OCI-LY1 (cell line): ENCODE measurements around the gene GOLPH3.

Experiments
- H2AFZ ChIP-seq: fragments of 200-600 bp; sonication (generic), shearing (Covaris generic); 2 replicates; pipeline ENCODE4 v1.6.0; 2014; ENCODE audit warnings: antibody characterized with exemption, mild to moderate bottlenecking, low read length
- H3F3A ChIP-seq: fragments of 200-600 bp; sonication (generic), shearing (Covaris generic); 2 replicates; pipeline ENCODE4 v1.6.0; 2014; ENCODE audit warnings: mild to moderate bottlenecking, antibody characterized with exemption, low read length, moderate library complexity; ENCODE audit not compliant: insufficient read depth
- H3K27ac ChIP-seq: fragments of 200-600 bp; sonication (generic); 2 replicates; pipeline ENCODE4 v1.5.1; 2014; ENCODE audit warnings: low read length, mixed run types, mild to moderate bottlenecking, low read depth; ENCODE audit not compliant: poor library complexity, severe bottlenecking
- H3K27me3 ChIP-seq: fragments of 200-600 bp; sonication (generic); 2 replicates; pipeline ENCODE4 v1.6.0; 2014; ENCODE audit warnings: antibody characterized with exemption, mild to moderate bottlenecking, low read length, moderate library complexity; ENCODE audit not compliant: insufficient read depth
- H3K36me3 ChIP-seq: fragments of 200-600 bp; sonication (generic); 2 replicates; pipeline ENCODE4 v1.6.1; 2014; ENCODE audit warnings: mild to moderate bottlenecking, antibody characterized with exemption, low read length, moderate library complexity, mixed read lengths; ENCODE audit not compliant: insufficient read depth
- H3K4me1 ChIP-seq: fragments of 200-600 bp; sonication (generic); 2 replicates; pipeline ENCODE4 v1.5.1; 2014; ENCODE audit warnings: mild to moderate bottlenecking, low read length, moderate library complexity; ENCODE audit not compliant: insufficient read depth, severe bottlenecking
- H3K4me2 ChIP-seq: fragments of 200-600 bp; sonication (generic), shearing (Covaris generic); 2 replicates; pipeline ENCODE4 v1.6.1; 2014; ENCODE audit warnings: low read length
- H3K4me3 ChIP-seq: fragments of 200-600 bp; sonication (generic); 2 replicates; pipeline ENCODE4 v1.5.1; 2014; ENCODE audit warnings: low read length, low read depth, mild to moderate bottlenecking, mixed read lengths; ENCODE audit not compliant: poor library complexity, severe bottlenecking
- H3K79me2 ChIP-seq: fragments of 200-600 bp; shearing (Covaris generic); 2 replicates; pipeline ENCODE4 v1.6.1; 2016; ENCODE audit warnings: mixed run types, low read length, mixed read lengths; ENCODE audit not compliant: insufficient read depth
- H3K9ac ChIP-seq: fragments of 200-600 bp; sonication (generic), shearing (Covaris generic); 2 replicates; pipeline ENCODE4 v1.6.1; 2014; ENCODE audit warnings: mild to moderate bottlenecking, low read length, mixed read lengths
- H3K9me2 ChIP-seq: fragments of 200-600 bp; sonication (generic), shearing (Covaris generic); 2 replicates; pipeline ENCODE4 v1.6.1; 2014; ENCODE audit warnings: low read depth, mild to moderate bottlenecking, low read length, mixed read lengths
- H3K9me3 ChIP-seq: fragments of 200-600 bp; shearing (Covaris generic); 2 replicates; pipeline ENCODE4 v1.6.1; 2014; ENCODE audit warnings: low read length, mixed read lengths
- H4K20me1 ChIP-seq: fragments of 200-600 bp; sonication (generic), shearing (Covaris generic); 2 replicates; pipeline ENCODE4 v1.6.0; 2016; ENCODE audit warnings: mild to moderate bottlenecking, low read length; ENCODE audit not compliant: insufficient read depth
- EZH2 ChIP-seq: fragments of 200-600 bp; sonication (generic), shearing (Covaris generic); IDR thresholded peaks from 2 replicates; pipeline ENCODE4 v1.8.0; 2017; ENCODE audit warnings: borderline replicate concordance, mixed run types, mild to moderate bottlenecking, antibody characterized with exemption, low read length, moderate library complexity, mixed read lengths
- TF ChIP-seq, protein P1 (sequence below): fragments of 200-600 bp; sonication (generic), shearing (Covaris generic); IDR thresholded peaks from 2 replicates; pipeline ENCODE4 v1.5.1; 2017; ENCODE audit warnings: mild to moderate bottlenecking, antibody characterized with exemption, low read length, moderate library complexity, mixed read lengths

Gene GOLPH3

DNA sequence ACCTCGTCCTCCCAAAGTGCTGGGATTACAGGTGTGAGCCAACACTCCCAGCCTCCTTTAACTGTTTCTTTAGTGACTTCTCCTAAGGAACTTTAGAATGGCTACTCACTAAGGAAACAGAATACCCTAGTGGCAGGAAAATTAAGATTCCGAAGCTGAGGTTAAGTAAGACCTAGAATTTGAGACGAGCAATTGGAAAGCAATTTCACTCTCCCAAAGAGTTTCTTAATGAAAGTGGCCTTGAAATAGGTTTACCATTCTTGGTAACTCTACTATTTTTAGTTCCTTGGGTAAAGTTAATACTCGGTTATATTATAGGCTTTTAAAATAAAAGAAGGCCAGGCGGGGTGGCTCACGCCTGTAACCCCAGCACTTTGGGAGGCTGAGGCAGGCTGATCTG is 22.9 kb upstream of the GOLPH3 start:
- no peaks in the 10 kb centered on the region for H3K36me3 ChIP-seq
- H2AFZ ChIP-seq, result no peak overlapping the region
- H3K27me3 ChIP-seq, result no peaks in the 10 kb centered on the region
- TF ChIP-seq, protein P1, sequence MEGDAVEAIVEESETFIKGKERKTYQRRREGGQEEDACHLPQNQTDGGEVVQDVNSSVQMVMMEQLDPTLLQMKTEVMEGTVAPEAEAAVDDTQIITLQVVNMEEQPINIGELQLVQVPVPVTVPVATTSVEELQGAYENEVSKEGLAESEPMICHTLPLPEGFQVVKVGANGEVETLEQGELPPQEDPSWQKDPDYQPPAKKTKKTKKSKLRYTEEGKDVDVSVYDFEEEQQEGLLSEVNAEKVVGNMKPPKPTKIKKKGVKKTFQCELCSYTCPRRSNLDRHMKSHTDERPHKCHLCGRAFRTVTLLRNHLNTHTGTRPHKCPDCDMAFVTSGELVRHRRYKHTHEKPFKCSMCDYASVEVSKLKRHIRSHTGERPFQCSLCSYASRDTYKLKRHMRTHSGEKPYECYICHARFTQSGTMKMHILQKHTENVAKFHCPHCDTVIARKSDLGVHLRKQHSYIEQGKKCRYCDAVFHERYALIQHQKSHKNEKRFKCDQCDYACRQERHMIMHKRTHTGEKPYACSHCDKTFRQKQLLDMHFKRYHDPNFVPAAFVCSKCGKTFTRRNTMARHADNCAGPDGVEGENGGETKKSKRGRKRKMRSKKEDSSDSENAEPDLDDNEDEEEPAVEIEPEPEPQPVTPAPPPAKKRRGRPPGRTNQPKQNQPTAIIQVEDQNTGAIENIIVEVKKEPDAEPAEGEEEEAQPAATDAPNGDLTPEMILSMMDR, result no peak
- TF ChIP-seq EZH2, result no peak
- no peak overlapping the region for H3K9ac ChIP-seq
- no peaks in the 10 kb centered on the region for H3K79me2 ChIP-seq
- H3K4me1 ChIP-seq, result peaks cover 10% of the 10 kb centered on the region
- H3K4me3 ChIP-seq, result no peak overlapping the region
- H3F3A ChIP-seq, result no peaks in the 10 kb centered on the region
- H3K9me2 ChIP-seq, result no peaks in the 10 kb centered on the region
- H4K20me1 ChIP-seq, result no peaks in the 10 kb centered on the region
- H3K27ac ChIP-seq, result no peak overlapping the region
- no peak overlapping the region for H3K4me2 ChIP-seq
- no peaks in the 10 kb centered on the region for H3K9me3 ChIP-seq

DNA sequence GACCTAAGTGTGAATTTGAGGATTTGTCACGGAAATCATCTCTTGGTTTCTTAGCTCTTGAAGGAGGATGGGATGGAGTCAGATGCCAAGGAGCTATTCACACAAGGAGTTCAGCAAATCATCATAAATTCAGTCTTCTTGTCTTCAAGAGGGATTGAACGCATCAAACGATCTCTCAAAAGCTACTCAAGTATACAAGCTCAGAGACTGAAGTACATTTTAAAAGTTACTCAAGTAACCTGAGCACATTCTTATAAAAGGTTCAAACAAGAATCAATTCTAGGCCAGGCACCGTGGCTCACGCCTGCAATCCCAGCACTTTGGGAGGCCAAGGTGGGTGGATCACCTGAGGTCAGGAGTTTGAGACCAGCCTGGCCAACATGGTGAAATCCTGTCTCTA is 21.1 kb upstream of the GOLPH3 start:
- H3K36me3 ChIP-seq, result no peaks in the 10 kb centered on the region
- no peaks in the 10 kb centered on the region for H3K27me3 ChIP-seq
- no peak overlapping the region for H3K4me2 ChIP-seq
- H4K20me1 ChIP-seq, result no peaks in the 10 kb centered on the region
- H3K79me2 ChIP-seq, result no peaks in the 10 kb centered on the region
- no peak overlapping the region for H3K4me3 ChIP-seq
- no peak overlapping the region for H3K9ac ChIP-seq
- no peak overlapping the region for H3K27ac ChIP-seq
- no peak overlapping the region for H2AFZ ChIP-seq
- H3K4me1 ChIP-seq, result peaks cover 10% of the 10 kb centered on the region
- no peaks in the 10 kb centered on the region for H3K9me2 ChIP-seq
- no peaks in the 10 kb centered on the region for H3F3A ChIP-seq
- H3K9me3 ChIP-seq, result no peaks in the 10 kb centered on the region
- TF ChIP-seq EZH2, result no peak
- TF ChIP-seq, protein P1, result no peak

DNA sequence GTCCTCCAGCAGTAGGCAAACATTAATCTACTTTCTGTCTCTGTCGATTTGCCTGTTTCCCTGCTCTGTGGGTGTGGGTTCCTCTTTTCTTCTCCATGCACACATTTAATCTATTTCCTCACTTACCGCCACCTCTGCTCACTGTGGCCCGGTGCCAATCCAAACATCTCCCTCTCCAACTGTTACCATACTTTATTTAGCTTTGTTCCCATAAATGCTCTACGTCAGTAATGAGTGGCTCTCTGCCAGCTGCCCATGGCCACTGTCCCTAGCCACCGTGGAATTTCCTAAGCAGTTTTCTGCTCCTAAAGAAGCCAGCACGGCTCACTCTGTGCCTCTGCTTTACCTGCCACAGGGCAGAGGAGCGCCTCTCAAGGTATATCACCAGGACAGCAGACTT is 19.5 kb upstream of the GOLPH3 start:
- H3K4me3 ChIP-seq, result peak overlapping the region; percentile 20

More for the DNA sequence above, 19.5 kb upstream of the GOLPH3 start:
- Histone ChIP-seq H3K36me3 (no peaks in the 10 kb centered on the region), H3K9me3 (0 out of 2 replicates have a peak, but pooled peaks cover under 1% of the 10 kb centered on the region), H3K79me2 (no peaks in the 10 kb centered on the region), H3K9ac (no peak overlapping the region), H3F3A (no peaks in the 10 kb centered on the region), H3K4me2 (peak overlapping the region; percentile 36; the same call in 1 of the 2 replicates), H3K4me1 (peaks cover 10% of the 10 kb centered on the region), H4K20me1 (no peaks in the 10 kb centered on the region), H3K27ac (no peak overlapping the region), H3K9me2 (no peaks in the 10 kb centered on the region), H2AFZ (no peak overlapping the region), H3K27me3 (no peaks in the 10 kb centered on the region)
- TF ChIP-seq EZH2, result no peak
- TF ChIP-seq, protein P1, result no peak
